AG04450 (cell line): Measurements from ENCODE around the gene RCN1. TPM values are rescaled to one million over a fixed set of nuclear protein-coding genes. Genes with fewer than 3 reads are reported as not detected.

Experiments used
- CTCF ChIA-PET: fragments of 300-600, 350-600 bp; formaldehyde crosslinking; extraction: SDS; loops from one replicate; lab custom pipeline; 2022; ENCODE audit warnings: antibody characterized with exemption, inconsistent platforms; lab: Charles Lee
- POLR2A ChIA-PET: fragments of 350-600 bp; formaldehyde crosslinking; extraction: SDS; loops from one replicate; lab custom pipeline; 2021; ENCODE audit warnings: antibody characterized with exemption, inconsistent platforms; lab: Yijun Ruan, JAX
- DNase-seq: peaks from one replicate; pipeline ENCODE4 v3.0.0-alpha.2; 2011; ENCODE audit warnings: low read depth, low spot score
- H3K27ac ChIP-seq: one replicate; pipeline ENCODE4 v1.5.1; 2012; ENCODE audit warnings: low read depth, low read length, control low read depth
- H3K27me3 ChIP-seq: one replicate; pipeline ENCODE4 v1.6.0; 2012; ENCODE audit warnings: low read length; ENCODE audit not compliant: control insufficient read depth, insufficient read depth
- H3K4me3 ChIP-seq: 2 replicates; pipeline ENCODE4 v1.5.1; 2011; ENCODE audit warnings: mild to moderate bottlenecking, low read depth, low read length, control low read depth
- H3K9me3 ChIP-seq: 2 replicates; pipeline ENCODE4 v1.5.1; 2012; ENCODE audit warnings: low read length; ENCODE audit not compliant: control insufficient read depth, insufficient read depth
- polyA minus RNA-seq: library from RNA; depleted of rRNA, polyadenylated mRNA; stranded (reverse); fragments of >200 nt; gene quantifications from 2 replicates; pipeline ENCODE4 v1.2.3, GENCODE V29; 2011; rRNA and poly(A)+ RNA removed
- polyA plus RNA-seq: library from polyadenylated mRNA; depleted of rRNA; stranded (reverse); fragments of >200 nt; gene quantifications from 2 replicates; pipeline ENCODE4 v1.2.3, GENCODE V29; 2011; rRNA removed
- TF ChIP-seq, protein P1 (sequence below): IDR thresholded peaks from 2 replicates; pipeline ENCODE4 v1.5.1; 2011; ENCODE audit warnings: low read depth, low read length, control low read depth, inconsistent platforms

The RCN1 gene
- 324 and 448 TPM in 2 replicates for polyA plus RNA-seq
- polyA minus RNA-seq: 141 and 195 TPM in 2 replicates

DNA sequence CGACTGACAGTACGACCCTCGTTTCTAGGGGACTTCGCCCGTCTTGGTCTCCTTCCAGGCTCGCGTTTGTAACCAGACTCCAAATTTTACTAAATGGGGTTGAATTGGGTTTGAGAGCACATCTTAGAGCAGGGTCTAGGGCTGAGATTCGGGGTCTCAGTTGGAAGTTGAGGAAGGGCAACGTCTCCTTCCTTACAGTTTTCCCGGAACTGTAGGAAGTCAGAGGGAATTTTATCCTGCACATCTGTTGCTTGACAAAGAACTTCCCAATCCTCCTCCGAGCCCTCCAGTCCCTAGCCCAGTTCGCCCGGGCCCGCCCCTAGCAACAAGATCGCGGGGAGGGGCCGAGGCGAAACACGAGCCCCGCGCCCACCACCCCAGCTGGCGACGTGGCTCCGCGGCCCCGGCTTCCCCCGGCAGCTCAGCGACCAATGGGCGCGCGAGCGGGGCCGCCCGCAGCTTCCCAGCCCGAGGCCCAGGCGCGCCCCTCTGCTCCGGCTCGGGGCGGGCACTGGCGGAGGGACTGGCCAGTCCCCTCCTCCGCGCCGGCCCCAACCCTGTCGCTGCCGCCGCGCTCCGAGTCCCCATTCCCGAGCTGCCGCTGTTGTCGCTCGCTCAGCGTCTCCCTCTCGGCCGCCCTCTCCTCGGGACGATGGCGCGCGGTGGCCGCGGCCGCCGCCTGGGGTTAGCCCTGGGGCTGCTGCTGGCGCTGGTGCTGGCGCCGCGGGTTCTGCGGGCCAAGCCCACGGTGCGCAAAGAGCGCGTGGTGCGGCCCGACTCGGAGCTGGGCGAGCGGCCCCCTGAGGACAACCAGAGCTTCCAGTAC is at the start of gene RCN1:
Gene RCN1 (plus strand): TSS at position 530 of the 826 bp plus-strand sequence. CDS start 123 bp downstream, at position 653.
- ChIA-PET POLR2A (interaction anchor here (0.6 to 1.6 kb wide), 10 partner anchors 9 to 721 kb away, joined by 3 to 7 read pairs (median 4); partner anchors contain the start of genes DCDC1 and DNAJC24), CTCF (interaction anchor here (0.7 to 1.0 kb wide), 2 partner anchors 81 to 307 kb away, joined by 3 to 7 read pairs; no protein-coding TSS in a partner anchor)
- H3K4me3 ChIP-seq: peak within 1 kb of the TSS; percentile 86
- H3K9me3 ChIP-seq: no peaks in the 10 kb centered on the region
- TF ChIP-seq, protein P1, sequence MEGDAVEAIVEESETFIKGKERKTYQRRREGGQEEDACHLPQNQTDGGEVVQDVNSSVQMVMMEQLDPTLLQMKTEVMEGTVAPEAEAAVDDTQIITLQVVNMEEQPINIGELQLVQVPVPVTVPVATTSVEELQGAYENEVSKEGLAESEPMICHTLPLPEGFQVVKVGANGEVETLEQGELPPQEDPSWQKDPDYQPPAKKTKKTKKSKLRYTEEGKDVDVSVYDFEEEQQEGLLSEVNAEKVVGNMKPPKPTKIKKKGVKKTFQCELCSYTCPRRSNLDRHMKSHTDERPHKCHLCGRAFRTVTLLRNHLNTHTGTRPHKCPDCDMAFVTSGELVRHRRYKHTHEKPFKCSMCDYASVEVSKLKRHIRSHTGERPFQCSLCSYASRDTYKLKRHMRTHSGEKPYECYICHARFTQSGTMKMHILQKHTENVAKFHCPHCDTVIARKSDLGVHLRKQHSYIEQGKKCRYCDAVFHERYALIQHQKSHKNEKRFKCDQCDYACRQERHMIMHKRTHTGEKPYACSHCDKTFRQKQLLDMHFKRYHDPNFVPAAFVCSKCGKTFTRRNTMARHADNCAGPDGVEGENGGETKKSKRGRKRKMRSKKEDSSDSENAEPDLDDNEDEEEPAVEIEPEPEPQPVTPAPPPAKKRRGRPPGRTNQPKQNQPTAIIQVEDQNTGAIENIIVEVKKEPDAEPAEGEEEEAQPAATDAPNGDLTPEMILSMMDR: no peak
- H3K27me3 ChIP-seq: no peaks in the 10 kb centered on the region
- DNase-seq: peak; percentile 67
- H3K27ac ChIP-seq: peak within 1 kb of the TSS; percentile 93

DNA sequence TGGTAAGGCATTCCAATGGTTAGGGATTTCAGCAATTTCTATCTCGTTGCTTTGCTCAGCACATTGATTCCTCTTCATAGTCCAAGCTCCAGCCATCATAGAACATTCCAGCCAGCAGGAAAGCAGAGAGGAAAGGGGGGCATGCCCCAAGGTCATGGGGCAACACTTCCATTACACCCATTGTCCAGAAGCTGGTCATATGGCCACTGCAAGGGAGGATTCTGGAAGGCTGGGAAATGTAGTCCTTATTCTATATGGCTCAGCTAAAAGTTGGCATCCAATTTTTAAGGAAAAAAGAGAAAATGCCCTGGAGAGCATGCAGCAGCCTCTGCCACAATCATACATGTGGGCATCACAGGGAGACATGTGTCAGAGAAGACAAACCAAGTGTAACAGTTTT is 47.1 kb upstream of the RCN1 start:
- TF ChIP-seq, protein P1: no peak
- H3K4me3 ChIP-seq: no peak overlapping the region
- POLR2A ChIA-PET: no interaction called here
- no peak overlapping the region for H3K27ac ChIP-seq
- H3K27me3 ChIP-seq: peaks cover 10% of the 10 kb centered on the region
- H3K9me3 ChIP-seq: no peaks in the 10 kb centered on the region
- CTCF ChIA-PET: interaction anchor here (0.6 to 1.9 kb wide), 2 partner anchors 132 to 428 kb away, joined by 3 to 12 read pairs; no protein-coding TSS in a partner anchor
- DNase-seq: no peak

GRCh38 chr11:32044158-32044863 is 46.6 kb upstream of the RCN1 start:
- CTCF ChIA-PET: interaction anchor here (1.9 kb wide), 1 partner anchor 132 kb away, joined by 12 read pairs; no protein-coding TSS in a partner anchor
- POLR2A ChIA-PET: no interaction called here
- no peak overlapping the region for H3K27ac ChIP-seq
- TF ChIP-seq, protein P1: no peak
- DNase-seq: no peak
- peaks cover 11% of the 10 kb centered on the region for H3K27me3 ChIP-seq
- no peaks in the 10 kb centered on the region for H3K9me3 ChIP-seq
- no peak overlapping the region for H3K4me3 ChIP-seq

GRCh38 chr11:32045456-32045855 is 45.4 kb upstream of the RCN1 start:
- no peaks in the 10 kb centered on the region for H3K9me3 ChIP-seq
- H3K4me3 ChIP-seq: no peak overlapping the region
- H3K27me3 ChIP-seq: peaks cover 19% of the 10 kb centered on the region
- ChIA-PET CTCF (interaction anchor here (2.8 kb wide), 1 partner anchor 131 kb away, joined by 24 read pairs; no protein-coding TSS in a partner anchor), POLR2A (no interaction called here)
- TF ChIP-seq, protein P1: no peak
- no peak overlapping the region for H3K27ac ChIP-seq
- DNase-seq: no peak
